ENCODE measurements around the gene CD226.
A peak's percentile ranks its signal among the peaks of the same experiment; 100 is the strongest.
"Not testable (repeated sequence)": the region's sequence is repeated elsewhere in the genome, so short reads cannot be mapped to it uniquely, and the experiment has no call there.

The CD226 gene

DNA sequence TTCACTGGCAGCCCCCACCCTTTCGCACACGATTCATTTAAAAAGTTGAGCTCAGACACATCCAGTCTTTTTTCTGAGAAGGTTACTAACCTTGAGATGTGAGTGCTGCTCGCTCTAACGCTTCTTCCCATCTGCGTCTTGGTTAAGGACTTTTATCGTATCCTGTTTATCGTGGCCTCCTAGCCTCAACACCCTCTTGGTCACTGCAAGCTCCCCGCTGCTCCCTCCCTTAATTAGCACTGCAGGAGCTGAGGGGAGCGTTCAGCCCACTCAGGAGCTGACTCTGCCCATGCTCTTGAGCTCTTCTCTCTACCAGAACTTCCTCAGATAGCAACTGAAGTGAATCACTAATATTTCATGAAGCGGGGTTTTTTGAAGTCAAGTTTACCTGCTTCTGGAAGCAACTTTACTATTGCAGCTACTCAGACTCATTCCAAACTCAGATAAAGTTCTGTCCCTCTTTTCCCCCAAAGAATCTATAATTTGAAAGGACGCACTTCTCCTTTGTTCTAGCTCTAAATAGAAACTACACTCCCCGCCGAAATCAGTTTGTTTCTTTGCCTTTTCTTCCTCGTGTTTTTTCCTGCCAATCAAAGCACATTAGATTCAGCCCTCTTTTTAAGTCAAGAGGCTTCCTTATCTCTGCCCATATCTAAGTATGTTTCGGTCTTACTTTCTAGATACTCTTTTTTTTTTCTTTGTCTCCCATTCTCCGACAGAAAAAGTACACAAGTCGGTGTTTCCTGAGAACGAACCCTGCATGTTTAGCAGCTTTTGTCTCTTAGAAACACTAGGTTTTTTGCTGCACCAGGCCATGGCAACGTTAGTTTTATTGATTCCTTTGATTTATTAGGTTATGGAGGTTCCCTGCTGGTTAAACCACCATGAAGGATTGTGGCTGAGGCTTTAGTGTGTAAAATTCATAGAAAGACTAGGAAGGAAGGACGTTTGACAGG is 9.3 kb upstream of the CD226 start:
- no peak for DNase-seq (ENCODE audit: low spot score)

DNA sequence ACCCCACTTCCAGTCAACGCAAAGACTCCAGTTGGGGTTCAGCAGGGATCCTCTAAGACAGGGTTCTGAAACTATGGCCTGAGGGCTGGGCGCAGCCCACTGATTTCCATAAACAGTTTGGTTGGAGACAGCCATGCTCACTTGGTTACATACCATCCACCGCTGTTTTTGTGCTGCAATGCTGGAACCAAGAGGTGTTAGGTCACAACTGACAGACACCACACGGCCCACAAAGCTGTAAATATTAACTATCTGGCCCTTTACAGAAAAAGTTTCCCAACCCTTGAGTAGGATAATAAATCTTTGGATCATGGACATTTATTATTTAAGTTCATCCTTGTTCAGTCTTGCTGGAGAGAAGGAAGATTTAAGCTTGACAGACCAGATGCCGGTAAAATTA is 8.4 kb upstream of the CD226 start:
- no peak for DNase-seq (ENCODE audit: low spot score)

DNA sequence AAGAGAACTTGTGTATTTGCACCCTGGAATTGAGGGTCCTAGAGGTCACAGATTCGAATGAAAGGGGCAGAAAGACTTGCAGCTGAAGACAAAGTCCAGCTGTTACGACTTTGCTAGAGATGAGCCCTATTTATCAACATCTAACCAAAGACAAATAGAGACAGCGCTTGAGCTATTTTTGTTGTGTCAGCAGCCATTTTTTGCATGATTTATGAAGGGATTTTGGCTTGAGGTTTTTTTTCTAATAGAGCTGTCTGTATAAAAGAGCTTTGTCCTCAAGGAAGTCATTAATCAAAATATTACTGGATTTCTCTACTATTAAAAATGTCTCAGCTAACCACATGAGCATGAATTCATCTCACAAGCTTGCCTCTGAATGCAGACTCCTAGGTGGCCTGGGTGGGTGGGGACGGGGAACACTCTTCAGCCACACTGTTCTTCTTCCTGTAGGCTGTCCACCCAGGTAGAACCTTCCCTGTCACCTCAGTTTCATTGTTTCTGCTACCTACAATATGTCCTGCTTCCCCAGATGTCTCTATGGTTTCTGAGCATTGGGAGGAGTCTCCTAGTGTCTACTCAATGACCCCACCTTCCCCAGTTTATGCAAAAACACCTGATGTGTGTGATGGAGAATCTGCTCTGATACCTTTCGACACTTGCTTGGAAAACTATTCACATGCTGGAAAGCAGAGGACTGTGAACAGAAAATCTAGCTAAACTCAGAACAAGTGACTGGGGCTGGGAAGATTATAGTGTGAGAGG is 7.2 kb upstream of the CD226 start:
- DNase-seq (ENCODE audit: low spot score): no peak

DNA sequence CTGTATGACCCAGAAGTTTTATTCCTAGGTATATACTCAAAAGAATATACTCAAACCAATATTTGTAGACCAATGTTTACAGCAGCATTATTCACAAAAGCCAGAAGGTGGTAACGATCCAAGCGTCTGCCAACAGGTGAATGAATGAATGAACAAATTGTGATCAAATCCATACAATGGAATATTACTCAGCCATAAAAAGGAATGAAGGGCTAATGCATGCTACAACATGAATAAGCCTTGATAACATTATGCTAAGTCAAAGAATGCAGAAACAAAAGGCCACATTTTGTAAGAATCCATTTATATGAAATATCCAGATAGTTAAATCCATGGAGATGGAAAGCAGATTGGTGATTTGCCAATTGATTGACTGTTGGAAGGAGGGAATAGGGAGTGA is 5.5 kb upstream of the CD226 start:
- no peak for DNase-seq (ENCODE audit: low spot score)

DNA sequence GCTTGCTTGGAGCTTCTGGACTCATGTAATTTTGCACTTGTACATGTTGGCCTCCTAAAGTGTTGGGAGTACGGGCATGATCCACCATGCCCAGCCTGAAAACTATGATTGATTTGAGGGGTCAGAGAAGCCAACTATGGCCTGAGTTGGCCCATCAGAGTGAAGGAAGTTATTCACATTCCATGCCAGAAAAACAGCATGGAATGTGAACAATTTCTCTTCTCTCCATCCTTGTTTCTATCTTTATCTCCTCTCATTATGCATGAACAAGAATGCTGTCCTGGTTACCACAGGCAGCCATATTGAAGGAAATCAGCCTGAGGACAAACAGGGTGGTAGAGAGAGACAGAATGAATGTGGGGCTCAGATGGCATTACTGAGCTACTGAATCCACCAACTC is 3.5 kb upstream of the CD226 start:
- DNase-seq (ENCODE audit: low spot score): no peak

DNA sequence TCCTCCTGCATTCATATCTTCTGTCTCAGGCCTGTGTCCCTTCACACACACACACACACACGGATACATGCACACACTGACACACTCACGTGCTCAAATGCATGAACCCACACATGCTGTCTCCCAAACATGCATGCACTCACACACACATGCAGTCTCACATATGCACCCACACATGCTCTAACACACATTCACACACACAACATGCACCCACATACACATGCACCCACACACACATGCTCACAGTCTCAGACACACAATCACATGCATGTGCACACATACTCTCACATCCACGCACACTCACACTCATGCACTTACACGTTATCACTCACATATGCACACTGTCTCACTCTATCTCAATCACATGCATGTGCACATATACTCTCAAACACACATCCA is 1.9 kb upstream of the CD226 start:
- no peak for DNase-seq (ENCODE audit: low spot score)

DNA sequence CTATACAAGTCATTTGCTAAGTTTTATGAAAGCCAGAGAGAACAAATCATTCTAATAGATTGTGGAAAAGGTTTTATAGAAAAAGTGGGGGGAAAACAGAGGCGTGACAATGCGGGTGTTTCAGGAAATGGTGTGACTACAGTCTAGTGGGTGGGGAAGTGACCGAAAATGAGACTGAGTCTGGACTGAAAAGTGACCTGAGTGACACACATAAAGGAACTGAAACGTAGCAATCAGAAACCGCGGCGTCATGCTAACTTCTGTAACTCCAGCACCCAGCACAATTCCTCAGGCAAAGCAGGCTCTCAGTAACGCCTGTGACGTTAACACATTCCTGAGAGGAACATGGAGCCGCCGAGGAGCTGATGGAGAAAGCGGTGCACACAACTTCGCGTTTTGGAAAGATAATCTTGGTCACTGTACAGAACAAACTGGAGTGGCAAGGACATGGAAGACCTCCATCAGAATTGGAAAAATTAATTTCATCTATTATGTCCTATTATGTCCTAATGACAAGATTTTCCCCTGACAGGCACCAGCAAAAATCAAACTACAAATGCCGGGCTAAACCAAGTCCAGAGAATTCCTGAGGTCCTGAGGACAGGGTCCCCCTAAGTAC is 1.4 kb upstream of the CD226 start:
- DNase-seq (ENCODE audit: low spot score): no peak

DNA sequence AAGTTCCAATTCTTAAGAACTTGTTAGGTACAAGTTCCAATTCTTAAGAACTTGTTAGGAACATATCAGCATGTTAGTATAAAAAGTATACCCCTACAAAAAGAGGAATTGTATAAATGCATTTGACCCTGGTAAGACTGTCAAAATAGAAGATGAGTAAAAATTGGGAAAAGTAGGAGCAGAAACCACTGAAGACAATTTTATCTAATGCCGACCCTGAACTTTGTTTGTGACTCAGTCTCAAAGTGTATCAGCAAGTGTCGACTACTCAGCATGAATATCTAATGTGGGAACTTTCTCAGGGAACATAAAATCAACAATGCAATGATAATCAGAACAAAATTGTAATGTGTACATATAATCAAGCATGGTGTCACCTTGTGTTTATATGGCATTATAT is 583 bp upstream of the CD226 start:
- no peak for DNase-seq (ENCODE audit: low spot score)

DNA sequence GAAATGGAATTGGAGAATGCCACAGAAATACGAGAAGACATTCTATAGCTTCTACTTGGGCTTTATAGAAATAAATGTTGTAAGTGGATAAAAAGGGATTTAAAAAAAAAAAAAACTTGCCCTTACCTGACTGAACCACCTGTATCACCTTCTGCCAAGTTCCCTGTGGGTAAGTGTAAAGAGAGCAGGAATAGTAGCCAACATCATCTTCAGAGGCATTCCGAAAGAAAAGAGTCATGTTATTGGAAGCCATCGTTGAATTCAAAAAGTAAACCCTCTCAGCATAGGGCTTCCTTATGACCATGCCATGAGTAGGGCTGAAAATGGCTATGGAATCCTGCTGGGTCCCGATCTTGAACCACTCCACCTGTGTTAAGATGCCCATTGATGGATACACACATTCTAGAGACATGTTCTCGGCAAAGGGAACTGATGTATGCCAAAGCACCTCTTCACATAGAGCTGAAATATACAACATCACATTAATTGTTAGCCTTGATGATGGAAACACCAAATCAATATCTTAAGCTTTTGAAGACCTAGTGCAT is 991 bp downstream of the CD226 start:
- DNase-seq (ENCODE audit: low spot score): no peak

DNA sequence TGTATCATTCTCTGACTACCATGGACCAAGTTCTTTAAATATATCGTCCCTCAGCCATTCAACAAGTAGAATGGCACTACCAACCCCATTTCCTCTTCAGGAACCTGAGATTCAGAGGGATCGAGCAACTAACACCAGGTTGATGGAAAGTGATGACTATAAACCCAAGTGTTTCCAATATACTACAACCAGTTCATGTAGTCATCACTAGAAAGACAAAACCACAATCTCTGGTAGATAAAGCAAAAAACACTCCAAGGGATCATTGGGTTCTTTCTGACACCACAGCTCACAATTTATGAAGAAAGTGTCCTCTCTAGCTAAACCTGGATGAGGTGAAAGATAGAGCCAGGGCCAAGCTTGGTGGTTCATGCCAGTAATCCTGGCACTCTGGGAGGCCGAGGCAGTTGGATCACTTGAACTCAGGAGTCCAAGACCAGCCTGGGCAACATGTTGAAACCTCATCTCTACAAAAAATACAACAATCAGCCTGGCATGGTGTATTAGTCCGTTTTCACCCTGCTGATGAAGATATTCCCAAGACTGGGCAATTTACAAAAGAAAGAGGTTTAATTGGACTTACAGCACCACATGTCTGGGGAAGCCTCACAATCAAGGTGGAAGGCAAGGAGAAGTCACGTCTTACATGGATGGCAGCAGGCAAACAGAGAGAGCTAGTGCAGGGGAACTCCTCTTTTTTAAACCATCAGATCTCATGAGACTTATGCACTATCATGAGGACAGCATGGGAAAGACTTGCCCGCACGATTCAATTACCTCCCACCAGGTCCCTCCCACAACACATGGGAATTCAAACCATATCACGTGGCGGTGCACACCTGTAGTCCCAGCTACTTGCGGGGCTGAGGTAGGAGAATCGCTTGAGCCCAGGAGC is 2.2 kb downstream of the CD226 start:
- no peak for DNase-seq (ENCODE audit: low spot score)

DNA sequence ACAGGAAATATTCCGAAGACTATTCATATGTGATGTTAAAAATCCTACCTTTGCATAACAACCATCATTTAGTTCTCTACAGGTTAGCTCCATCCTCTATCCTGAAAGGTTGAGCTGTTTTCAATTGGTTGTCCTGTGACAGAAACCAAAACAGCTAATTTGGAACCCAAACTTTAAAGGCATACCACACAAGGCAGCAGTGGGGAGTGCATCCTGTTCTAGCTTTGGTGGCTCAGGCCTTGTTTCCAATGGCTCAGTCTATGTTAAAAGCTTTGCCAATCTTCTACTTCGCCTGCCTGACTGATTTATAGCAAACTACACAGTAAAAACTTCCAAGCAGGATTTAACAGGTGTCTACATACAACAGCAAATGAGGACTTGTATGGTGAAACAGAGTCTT is 3.2 kb downstream of the CD226 start:
- no peak for DNase-seq (ENCODE audit: low spot score)

DNA sequence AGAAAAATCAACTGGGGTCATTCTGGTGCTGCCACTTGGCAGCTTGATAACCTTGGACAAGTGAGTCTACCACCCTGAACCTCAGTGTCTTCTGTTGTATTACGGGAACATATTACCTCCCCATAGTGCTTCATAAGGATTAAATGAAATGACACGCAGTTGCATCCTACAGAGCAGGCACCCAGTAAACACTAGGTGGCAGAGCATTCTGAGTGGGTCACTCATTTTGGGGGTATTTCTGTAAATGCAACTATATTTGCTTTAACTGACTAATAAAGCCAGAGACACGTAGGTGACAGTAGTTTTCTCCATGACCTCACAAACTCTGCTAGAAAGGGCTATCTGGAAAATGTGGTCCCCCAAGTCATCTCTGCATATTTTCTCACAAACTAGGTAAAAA is 4.7 kb downstream of the CD226 start:
- peak; percentile 45 for DNase-seq (ENCODE audit: low spot score)

DNA sequence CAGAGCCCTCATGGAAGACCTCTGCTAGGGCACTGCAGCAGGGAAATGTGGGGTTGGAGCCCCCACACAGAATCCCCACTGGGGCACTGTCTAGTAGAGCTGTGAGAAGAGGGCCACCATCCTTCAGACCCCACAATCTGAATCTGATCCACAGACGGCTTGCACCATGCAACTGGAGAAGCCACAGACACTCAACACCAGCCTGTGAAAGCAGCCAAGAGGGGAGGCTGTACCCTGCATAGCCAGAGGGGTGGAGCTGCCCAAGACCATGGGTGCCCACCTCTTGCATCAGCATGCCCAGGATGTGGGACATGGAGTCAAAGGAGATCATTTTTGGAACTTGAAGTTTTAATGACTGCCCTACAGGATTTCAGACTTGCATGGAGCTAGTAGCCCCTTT is 6.5 kb downstream of the CD226 start:
- no peak for DNase-seq (ENCODE audit: low spot score)

DNA sequence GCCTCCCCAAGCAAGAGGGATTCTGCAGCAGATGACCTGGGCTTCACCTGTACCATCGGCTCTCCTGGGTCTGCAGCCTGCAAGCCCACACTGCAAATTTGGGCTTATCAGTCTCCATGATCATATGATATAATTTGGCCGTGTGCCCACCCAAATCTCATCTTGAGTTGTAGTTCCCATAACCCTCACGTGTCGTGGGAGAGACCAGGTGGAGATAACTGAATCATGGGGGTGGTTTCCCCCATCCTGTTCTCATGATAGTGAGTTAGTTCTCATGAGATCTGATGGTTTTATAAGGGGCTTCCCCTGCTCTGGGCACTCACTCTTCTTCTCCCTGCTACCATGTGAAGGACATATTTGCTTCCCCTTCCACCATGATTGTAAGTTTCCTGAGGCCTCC is 7.9 kb downstream of the CD226 start:
- DNase-seq (ENCODE audit: low spot score): not testable (repeated sequence)

DNA sequence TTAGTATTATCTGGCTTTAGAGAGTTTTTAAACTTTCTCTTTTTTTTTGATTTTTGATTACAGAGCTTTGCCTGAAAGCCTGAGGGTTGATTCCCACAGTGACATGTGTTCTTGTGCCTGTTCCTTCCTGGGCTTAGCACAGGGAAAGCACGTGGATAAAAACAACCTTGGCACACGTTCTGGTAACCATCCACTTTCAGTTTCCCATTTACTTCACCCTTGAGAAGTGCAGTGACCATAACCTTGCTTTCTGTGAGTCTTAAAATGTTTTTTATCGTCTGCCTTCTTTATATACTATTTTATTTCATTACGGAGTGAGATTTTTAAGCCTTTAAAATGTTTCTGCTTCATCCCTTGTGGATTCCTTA is 11.5 kb downstream of the CD226 start:
- DNase-seq (ENCODE audit: low spot score): no peak

DNA sequence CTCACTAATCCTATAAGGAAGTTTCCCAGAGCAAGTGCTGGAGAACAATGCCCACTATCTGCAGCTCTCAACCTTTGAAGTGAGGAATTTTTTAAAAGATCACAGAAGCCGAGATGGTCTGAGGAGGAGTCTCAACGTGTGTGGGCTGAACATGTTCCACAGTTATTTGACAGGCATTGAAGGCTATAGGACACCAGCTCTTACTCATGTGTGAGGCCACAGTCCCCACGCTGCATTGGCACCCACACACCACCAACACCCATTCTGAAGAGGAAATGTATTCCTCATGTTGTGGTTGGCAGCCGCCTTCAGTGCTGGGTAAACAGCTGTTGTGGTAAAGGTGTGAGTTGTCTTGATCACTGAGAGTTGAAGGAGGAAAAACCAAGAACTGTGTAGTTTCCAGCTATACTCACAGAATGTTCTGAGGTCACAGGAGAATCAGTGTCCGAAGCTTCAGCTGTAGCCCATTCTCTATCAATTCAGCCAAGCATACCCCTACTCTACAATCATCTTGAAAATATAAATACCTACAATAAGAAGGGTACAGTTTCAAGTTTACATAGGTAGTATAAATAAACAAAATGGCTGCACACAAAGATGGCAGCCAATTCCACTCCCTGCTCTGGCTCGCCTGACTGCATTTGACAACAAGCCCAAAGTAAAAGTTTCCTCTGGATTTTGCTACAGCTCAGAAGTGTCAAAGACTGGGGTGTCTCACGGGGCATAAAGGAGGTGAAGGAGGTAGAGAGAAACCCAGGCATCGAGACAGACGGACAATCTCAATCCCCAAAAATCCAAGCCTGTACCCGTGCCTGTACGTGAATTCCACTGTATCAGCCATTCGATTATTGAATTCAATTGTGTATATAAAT is 12.1 kb downstream of the CD226 start:
- DNase-seq (ENCODE audit: low spot score): peak; percentile 87

DNA sequence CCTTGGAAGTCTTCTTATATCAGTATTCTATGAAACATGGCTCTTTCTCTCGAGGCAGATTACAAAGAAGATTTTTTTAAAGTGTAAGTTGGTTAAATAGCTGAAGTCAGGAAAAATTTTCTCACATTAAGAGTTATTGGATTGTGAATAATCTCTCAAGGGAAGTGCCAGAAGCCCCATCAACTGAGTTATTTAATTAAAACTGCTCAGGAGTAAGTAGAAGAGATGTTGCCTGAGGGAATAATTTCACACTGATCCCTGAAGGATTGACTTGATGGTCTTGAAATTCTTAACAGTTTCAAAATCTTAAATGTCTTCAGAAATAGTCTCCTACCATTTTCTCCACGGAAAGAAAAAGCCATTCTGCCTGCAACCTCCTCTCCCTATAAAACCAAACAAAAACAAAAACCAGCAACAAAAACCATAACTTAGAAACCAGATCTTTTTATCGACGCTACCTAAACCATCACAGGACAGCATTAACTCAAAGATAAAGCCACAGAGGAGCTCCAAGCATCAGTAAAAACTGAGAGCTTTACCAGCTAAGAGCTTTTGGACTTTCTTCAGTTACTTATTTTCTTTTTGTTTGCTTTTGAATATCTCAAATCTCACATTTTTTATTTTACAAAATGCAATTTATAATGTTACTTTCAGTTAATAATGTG is 12.9 kb downstream of the CD226 start:
- DNase-seq (ENCODE audit: low spot score): no peak

DNA sequence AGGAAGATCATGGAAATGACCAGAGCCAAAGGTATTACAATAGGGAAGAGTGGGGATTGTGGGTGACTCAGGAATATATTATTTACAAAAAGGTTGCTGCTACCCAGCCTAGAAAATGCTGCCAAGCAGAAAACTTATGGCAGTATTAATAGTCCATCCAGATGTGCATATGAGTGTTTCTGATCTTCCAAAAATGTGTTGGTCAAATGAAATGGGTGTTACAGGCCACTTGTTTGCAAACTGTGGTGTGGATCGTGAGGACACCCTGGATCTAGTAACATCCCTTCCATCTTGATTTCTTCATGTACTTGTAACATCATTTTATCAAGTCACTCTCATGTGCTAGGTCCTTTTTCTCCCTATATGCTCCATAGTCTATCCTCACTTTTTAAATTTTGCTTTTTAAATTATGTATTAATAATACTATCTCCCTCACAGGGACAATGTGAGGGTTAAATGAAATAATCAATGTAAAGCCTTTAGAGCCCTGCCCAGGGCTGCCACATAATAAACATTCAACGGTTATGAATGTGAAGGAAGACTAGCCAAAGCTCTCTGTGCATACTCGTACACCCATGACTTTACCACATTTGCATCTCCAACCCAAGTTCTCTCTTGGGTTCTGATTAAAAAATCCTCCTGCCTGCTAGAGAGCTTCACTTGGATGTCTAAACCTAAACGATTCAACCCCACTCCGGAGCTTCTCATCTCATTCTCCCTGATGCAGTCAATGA is 18.5 kb downstream of the CD226 start:
- DNase-seq (ENCODE audit: low spot score): no peak

DNA sequence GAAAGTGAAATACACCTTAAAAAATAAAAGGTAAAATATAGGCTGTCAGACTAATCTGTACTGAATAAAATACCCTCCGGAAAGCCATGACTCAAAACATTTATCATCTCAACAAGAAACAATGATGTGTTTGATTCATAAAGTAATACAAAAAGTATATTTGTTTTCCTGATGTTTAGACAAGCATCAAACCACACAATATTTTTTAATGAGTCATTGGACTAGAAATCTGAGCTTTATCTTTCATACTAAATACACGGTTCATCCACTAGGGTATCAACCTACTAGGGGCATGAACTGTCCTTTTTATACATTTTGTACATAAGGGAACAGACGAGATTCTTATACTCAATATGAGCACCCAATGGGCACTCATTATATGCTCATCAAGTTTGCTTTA is 31.3 kb downstream of the CD226 start:
- peak; percentile 28 for DNase-seq (ENCODE audit: low spot score)

Measured in CD4-positive, alpha-beta T cell treated with Interleukin-15 for 4 hours (primary cell).